BLaER1 (cell line): ENCODE measurements around the gene C19orf12.

Experiments
- H3K27ac ChIP-seq: shearing (Covaris generic); formaldehyde crosslinking; 2 replicates; pipeline ENCODE4 v1.8.1; 2022
- H3K27me3 ChIP-seq: shearing (Covaris generic); formaldehyde crosslinking; 2 replicates; pipeline ENCODE4 v1.8.1; 2022
- H3K36me3 ChIP-seq: shearing (Covaris generic); formaldehyde crosslinking; 2 replicates; pipeline ENCODE4 v1.8.1; 2022
- H3K4me1 ChIP-seq: shearing (Covaris generic); formaldehyde crosslinking; 2 replicates; pipeline ENCODE4 v1.8.1; 2022
- H3K4me2 ChIP-seq: shearing (Covaris generic); formaldehyde crosslinking; 2 replicates; pipeline ENCODE4 v1.8.1; 2022
- H3K4me3 ChIP-seq: shearing (Covaris generic); formaldehyde crosslinking; 2 replicates; pipeline ENCODE4 v1.8.1; 2022
- H3K9ac ChIP-seq: shearing (Covaris generic); formaldehyde crosslinking; 2 replicates; pipeline ENCODE4 v1.8.1; 2022
- H3K9me3 ChIP-seq: shearing (Covaris generic); formaldehyde crosslinking; 2 replicates; pipeline ENCODE4 v1.8.1; 2022
- H4K20me1 ChIP-seq: shearing (Covaris generic); formaldehyde crosslinking; 2 replicates; pipeline ENCODE4 v1.8.1; 2022
- Cebpa-rat ChIP-seq: shearing (Covaris generic); IDR thresholded peaks from 2 replicates; pipeline ENCODE4 v1.8.1; 2022

C19orf12 gene

GRCh38 chr19:29687244-29687896 lies 27.7 kb downstream of the C19orf12 start:
- Histone ChIP-seq H4K20me1 (no peaks in the 10 kb centered on the region), H3K4me1 (peaks cover 10% of the 10 kb centered on the region), H3K36me3 (peaks cover 6% of the 10 kb centered on the region; the same call in 1 of the 2 replicates), H3K9me3 (peaks cover 14% of the 10 kb centered on the region), H3K4me2 (no peak overlapping the region), H3K4me3 (no peak overlapping the region), H3K27me3 (no peaks in the 10 kb centered on the region), H3K27ac (no peak overlapping the region), H3K9ac (no peak overlapping the region)
- TF ChIP-seq Cebpa-rat, result no peak

- no peak overlapping the region for H3K27ac ChIP-seq
- H3K36me3 ChIP-seq, result peaks cover 6% of the 10 kb centered on the region; the same call in 1 of the 2 replicates
- peaks cover 1% of the 10 kb centered on the region; the same call in 1 of the 2 replicates for H4K20me1 ChIP-seq
- H3K9ac ChIP-seq, result no peak overlapping the region
- no peak for TF ChIP-seq Cebpa-rat
- H3K27me3 ChIP-seq, result no peaks in the 10 kb centered on the region
- H3K9me3 ChIP-seq, result peaks cover 14% of the 10 kb centered on the region
- H3K4me3 ChIP-seq, result no peak overlapping the region
- no peak overlapping the region for H3K4me2 ChIP-seq
- H3K4me1 ChIP-seq, result peaks cover 20% of the 10 kb centered on the region
Measured at GRCh38 chr19:29686285-29686805, 28.7 kb downstream of the C19orf12 start.

GRCh38 chr19:29685326-29685725 lies 29.7 kb downstream of the C19orf12 start:
- no peaks in the 10 kb centered on the region for H3K27me3 ChIP-seq
- peaks cover 30% of the 10 kb centered on the region for H3K4me1 ChIP-seq
- no peak overlapping the region for H3K9ac ChIP-seq
- peaks cover 6% of the 10 kb centered on the region for H3K9me3 ChIP-seq
- H3K36me3 ChIP-seq, result peaks cover under 1% of the 10 kb centered on the region; the same call in 1 of the 2 replicates
- H3K4me2 ChIP-seq, result no peak overlapping the region
- H3K4me3 ChIP-seq, result no peak overlapping the region
- peaks cover 8% of the 10 kb centered on the region; the same call in 1 of the 2 replicates for H4K20me1 ChIP-seq
- no peak for TF ChIP-seq Cebpa-rat
- H3K27ac ChIP-seq, result no peak overlapping the region

GRCh38 chr19:29683009-29683408 lies 32.1 kb downstream of the C19orf12 start:
- H3K4me1 ChIP-seq, result peaks cover 53% of the 10 kb centered on the region
- no peaks in the 10 kb centered on the region for H3K9me3 ChIP-seq
- H3K27me3 ChIP-seq, result no peaks in the 10 kb centered on the region
- H3K27ac ChIP-seq, result no peak overlapping the region
- TF ChIP-seq Cebpa-rat, result no peak
- H4K20me1 ChIP-seq, result peaks cover 18% of the 10 kb centered on the region; the same call in 1 of the 2 replicates
- H3K36me3 ChIP-seq, result no peaks in the 10 kb centered on the region
- H3K4me3 ChIP-seq, result no peak overlapping the region
- H3K4me2 ChIP-seq, result 0 out of 2 replicates have a peak overlapping the region, but pooled peaks have one; percentile 2
- H3K9ac ChIP-seq, result no peak overlapping the region

GRCh38 chr19:29682236-29682895 lies 32.7 kb downstream of the C19orf12 start:
- H3K9ac ChIP-seq, result no peak overlapping the region
- no peaks in the 10 kb centered on the region for H3K36me3 ChIP-seq
- peak overlapping the region; percentile 76 for H3K4me2 ChIP-seq
- H3K27ac ChIP-seq, result no peak overlapping the region
- peaks cover 59% of the 10 kb centered on the region for H3K4me1 ChIP-seq
- TF ChIP-seq Cebpa-rat, result no peak
- no peaks in the 10 kb centered on the region for H3K27me3 ChIP-seq
- peaks cover 24% of the 10 kb centered on the region; the same call in 1 of the 2 replicates for H4K20me1 ChIP-seq
- H3K9me3 ChIP-seq, result no peaks in the 10 kb centered on the region
- no peak overlapping the region for H3K4me3 ChIP-seq

GRCh38 chr19:29681422-29682235 lies 33.4 kb downstream of the C19orf12 start:
- no peak overlapping the region for H3K9ac ChIP-seq
- no peaks in the 10 kb centered on the region for H3K27me3 ChIP-seq
- H4K20me1 ChIP-seq, result peaks cover 32% of the 10 kb centered on the region; the same call in 1 of the 2 replicates
- H3K4me3 ChIP-seq, result no peak overlapping the region
- peaks cover 67% of the 10 kb centered on the region for H3K4me1 ChIP-seq
- H3K27ac ChIP-seq, result no peak overlapping the region
- no peaks in the 10 kb centered on the region for H3K36me3 ChIP-seq
- no peaks in the 10 kb centered on the region for H3K9me3 ChIP-seq
- TF ChIP-seq Cebpa-rat, result no peak
- peak overlapping the region; percentile 76 for H3K4me2 ChIP-seq

- no peak for TF ChIP-seq Cebpa-rat
- peak overlapping the region; percentile 20; the same call in 1 of the 2 replicates for H3K4me3 ChIP-seq
- H3K27me3 ChIP-seq, result no peaks in the 10 kb centered on the region
- peaks cover under 1% of the 10 kb centered on the region; the same call in 1 of the 2 replicates for H3K36me3 ChIP-seq
- peaks cover 32% of the 10 kb centered on the region; the same call in 1 of the 2 replicates for H4K20me1 ChIP-seq
- H3K9ac ChIP-seq, result peak overlapping the region; percentile 1; the same call in 1 of the 2 replicates
- peak overlapping the region; percentile 76 for H3K4me2 ChIP-seq
- H3K4me1 ChIP-seq, result peaks cover 74% of the 10 kb centered on the region
- peak overlapping the region; percentile 63 for H3K27ac ChIP-seq
- no peaks in the 10 kb centered on the region for H3K9me3 ChIP-seq
Measured at GRCh38 chr19:29680937-29681336, 34.1 kb downstream of the C19orf12 start.

- no peaks in the 10 kb centered on the region for H3K9me3 ChIP-seq
- peaks cover 79% of the 10 kb centered on the region for H3K4me1 ChIP-seq
- no peak for TF ChIP-seq Cebpa-rat
- peak overlapping the region; percentile 63 for H3K27ac ChIP-seq
- peaks cover 32% of the 10 kb centered on the region; the same call in 1 of the 2 replicates for H4K20me1 ChIP-seq
- peak overlapping the region; percentile 1; the same call in 1 of the 2 replicates for H3K9ac ChIP-seq
- peaks cover 5% of the 10 kb centered on the region; the same call in 1 of the 2 replicates for H3K36me3 ChIP-seq
- H3K27me3 ChIP-seq, result no peaks in the 10 kb centered on the region
- peak overlapping the region; percentile 76 for H3K4me2 ChIP-seq
- peak overlapping the region; percentile 20 for H3K4me3 ChIP-seq
Measured at GRCh38 chr19:29680447-29680846, 34.6 kb downstream of the C19orf12 start.

GRCh38 chr19:29679598-29680210 lies 35.4 kb downstream of the C19orf12 start:
- Histone ChIP-seq H3K4me1 (peaks cover 79% of the 10 kb centered on the region), H3K9ac (peak overlapping the region; percentile 1; the same call in 1 of the 2 replicates), H3K4me3 (no peak overlapping the region), H3K27me3 (no peaks in the 10 kb centered on the region), H3K4me2 (peak overlapping the region; percentile 76), H4K20me1 (peaks cover 32% of the 10 kb centered on the region; the same call in 1 of the 2 replicates), H3K36me3 (peaks cover 13% of the 10 kb centered on the region), H3K9me3 (no peaks in the 10 kb centered on the region), H3K27ac (peak overlapping the region; percentile 63)
- TF ChIP-seq Cebpa-rat, result no peak
